Transverse colon (tissue), 4 donors: ENCODE data around the gene RPS6KA4.

Source experiments
- CTCF ChIP-seq, 5 experiments: fragments of 200-600 bp in 3 of 5; fragments of 450-650 bp in 2 of 5; sonication (generic) in 3 of 5; IDR thresholded peaks; 1 replicate in 2 of 5; 2 replicates in 3 of 5; pipeline ENCODE4 v1.5.1; 2016 to 2017; ENCODE audit warnings: antibody characterized with exemption in 5 of 5, inconsistent platforms in 3 of 5, mild to moderate bottlenecking in 2 of 5, moderate library complexity in 1 of 5
- POLR2AphosphoS5 ChIP-seq, 3 donors: sonication (generic); formaldehyde crosslinking; IDR thresholded peaks; one replicate each; pipeline ENCODE4 v1.6.1; 2016; ENCODE audit warnings: antibody characterized with exemption in 3 of 3

- TF ChIP-seq CTCF (IDR thresholded peaks at IDR 0.05): no peak
- TF ChIP-seq POLR2AphosphoS5 (IDR thresholded peaks at IDR 0.05): no peak
Measured at GRCh38 chr11:64330888-64331287, 28.1 kb upstream of the RPS6KA4 start.
